Gastroesophageal sphincter (tissue), 3 donors: ENCODE measurements around the gene SYK.

Experiments used
- CTCF ChIP-seq, 4 experiments: fragments of 200-600 bp in 2 of 4; fragments of 450-650 bp in 2 of 4; sonication (generic) in 1 of 4; IDR thresholded peaks; one replicate each; pipeline ENCODE4 v1.5.1; 2017 to 2019; ENCODE audit warnings: antibody characterized with exemption in 4 of 4, mild to moderate bottlenecking in 2 of 4, moderate library complexity in 2 of 4
- EP300 ChIP-seq: sonication (generic); formaldehyde crosslinking; IDR thresholded peaks from one replicate; pipeline ENCODE4 v1.6.1; 2017; ENCODE audit warnings: antibody characterized with exemption, mild to moderate bottlenecking
- POLR2A ChIP-seq, 2 donors: fragments of 450-650 bp; IDR thresholded peaks; one replicate each; pipeline ENCODE4 v1.6.1; 2017; ENCODE audit warnings: antibody characterized with exemption in 2 of 2, mild to moderate bottlenecking in 2 of 2, moderate library complexity in 1 of 2
- POLR2AphosphoS5 ChIP-seq: sonication (generic); formaldehyde crosslinking; IDR thresholded peaks from one replicate; pipeline ENCODE4 v1.6.1; 2017; ENCODE audit warnings: antibody characterized with exemption

- TF ChIP-seq EP300, result no peak
- TF ChIP-seq CTCF (IDR thresholded peaks at IDR 0.05), result no peak
- no peak for TF ChIP-seq POLR2AphosphoS5
- no peak for TF ChIP-seq POLR2A (IDR thresholded peaks at IDR 0.05)
Measured at GRCh38 chr9:90895786-90896185, 94.2 kb downstream of the SYK start.
